ENCODE measurements around the gene SLC30A4.

GRCh38 chr15:45555934-45556608, 33.5 kb upstream of the SLC30A4 start:
- TF ChIP-seq EZH2 (IDR thresholded peaks at IDR 0.05; ENCODE audit: insufficient read depth, poor library complexity, severe bottlenecking) (no peak), EZH2phosphoT487 (IDR thresholded peaks at IDR 0.05; ENCODE audit: insufficient read depth, low read depth) (no peak)
